ENCODE data around the gene C2CD2L. TPM values are rescaled to one million over a fixed set of nuclear protein-coding genes. Genes with fewer than 3 reads are reported as not detected.
A peak's percentile ranks its signal among the peaks of the same experiment; 100 is the strongest.

The C2CD2L gene
- total and polyA plus RNA-seq, 2 of the 13 experiments (the other 11 are each of a cell fraction or from before 2014, with no cell fraction given), result 3.7 to 5.5 TPM

DNA sequence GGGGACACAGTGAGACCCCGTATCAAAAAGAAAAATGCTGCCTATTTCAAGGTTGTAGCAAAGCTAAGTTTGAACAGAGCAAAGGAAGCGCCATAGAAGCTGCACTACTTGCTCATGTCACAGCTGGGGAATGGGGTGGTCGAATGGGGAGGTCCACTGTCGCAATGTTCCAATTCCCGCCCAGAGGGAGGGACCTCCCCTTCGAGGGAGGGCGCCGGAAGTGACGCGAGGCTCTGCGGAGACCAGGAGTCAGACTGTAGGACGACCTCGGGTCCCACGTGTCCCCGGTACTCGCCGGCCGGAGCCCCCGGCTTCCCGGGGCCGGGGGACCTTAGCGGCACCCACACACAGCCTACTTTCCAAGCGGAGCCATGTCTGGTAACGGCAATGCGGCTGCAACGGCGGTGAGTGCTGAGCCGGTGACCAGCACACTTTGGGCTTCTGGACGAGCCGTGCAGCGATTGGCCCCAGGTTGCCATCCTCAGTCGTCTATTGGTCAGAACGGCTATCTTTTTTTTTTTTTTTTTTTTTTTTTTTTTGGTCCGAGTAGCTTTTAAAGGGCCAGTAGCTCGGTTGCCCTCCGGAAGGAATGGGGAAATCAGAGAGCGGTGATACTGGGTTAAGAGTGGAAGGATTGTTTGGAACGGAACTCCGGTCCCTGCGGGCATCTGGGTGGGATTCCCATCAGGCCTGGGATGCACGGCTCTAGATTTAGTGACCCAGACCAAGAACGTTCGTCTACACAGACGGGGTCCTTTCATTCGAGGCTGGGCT is 22.3 kb upstream of the C2CD2L start, which contains the start of gene HMBS (continued):
- TF ChIP-seq, protein P1, sequence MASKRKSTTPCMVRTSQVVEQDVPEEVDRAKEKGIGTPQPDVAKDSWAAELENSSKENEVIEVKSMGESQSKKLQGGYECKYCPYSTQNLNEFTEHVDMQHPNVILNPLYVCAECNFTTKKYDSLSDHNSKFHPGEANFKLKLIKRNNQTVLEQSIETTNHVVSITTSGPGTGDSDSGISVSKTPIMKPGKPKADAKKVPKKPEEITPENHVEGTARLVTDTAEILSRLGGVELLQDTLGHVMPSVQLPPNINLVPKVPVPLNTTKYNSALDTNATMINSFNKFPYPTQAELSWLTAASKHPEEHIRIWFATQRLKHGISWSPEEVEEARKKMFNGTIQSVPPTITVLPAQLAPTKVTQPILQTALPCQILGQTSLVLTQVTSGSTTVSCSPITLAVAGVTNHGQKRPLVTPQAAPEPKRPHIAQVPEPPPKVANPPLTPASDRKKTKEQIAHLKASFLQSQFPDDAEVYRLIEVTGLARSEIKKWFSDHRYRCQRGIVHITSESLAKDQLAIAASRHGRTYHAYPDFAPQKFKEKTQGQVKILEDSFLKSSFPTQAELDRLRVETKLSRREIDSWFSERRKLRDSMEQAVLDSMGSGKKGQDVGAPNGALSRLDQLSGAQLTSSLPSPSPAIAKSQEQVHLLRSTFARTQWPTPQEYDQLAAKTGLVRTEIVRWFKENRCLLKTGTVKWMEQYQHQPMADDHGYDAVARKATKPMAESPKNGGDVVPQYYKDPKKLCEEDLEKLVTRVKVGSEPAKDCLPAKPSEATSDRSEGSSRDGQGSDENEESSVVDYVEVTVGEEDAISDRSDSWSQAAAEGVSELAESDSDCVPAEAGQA (IDR thresholded peaks at IDR 0.05; ENCODE audit: low read depth), result peak; percentile 66
- TF ChIP-seq, protein P1 (CRISPR knock-in tag; IDR thresholded peaks at IDR 0.05; ENCODE audit: borderline replicate concordance), result no peak
- TF ChIP-seq STAT5B (CRISPR knock-in tag; IDR thresholded peaks at IDR 0.05) (0 out of 2 replicates have a peak, but pooled peaks have one; percentile 53), PCBP2 (optimal IDR thresholded peaks at IDR 0.05; ENCODE audit: low read depth, low read length, poor library complexity, severe bottlenecking) (no peak), ARNT (IDR thresholded peaks at IDR 0.05) (no peak), PHF8 (CRISPR knock-in tag; IDR thresholded peaks at IDR 0.05) (peak; percentile 88), ZNF790 (CRISPR knock-in tag; IDR thresholded peaks at IDR 0.05; ENCODE audit: borderline replicate concordance) (0 out of 2 replicates have a peak, but pooled peaks have one; percentile 61), CHD2 (IDR thresholded peaks at IDR 0.05; ENCODE audit: low read depth, low read length) (0 out of 2 replicates have a peak, but pooled peaks have one; percentile 10), NFYC (CRISPR knock-in tag; IDR thresholded peaks at IDR 0.05) (peak; percentile 84), KDM5B (CRISPR knock-in tag; IDR thresholded peaks at IDR 0.05; ENCODE audit: borderline replicate concordance) (peak; percentile 73; the same call in 1 of the 2 replicates), HOXA7 (CRISPR knock-in tag; IDR thresholded peaks at IDR 0.05) (no peak), TEAD2 (CRISPR knock-in tag; IDR thresholded peaks at IDR 0.05) (no peak), MATR3 (CRISPR knock-in tag; IDR thresholded peaks at IDR 0.05) (no peak), ZNF256 (CRISPR knock-in tag; conservative IDR thresholded peaks at IDR 0.05) (no peak), ZNF235 (CRISPR knock-in tag; IDR thresholded peaks at IDR 0.05; ENCODE audit: borderline replicate concordance) (peak; percentile 94; the same call in 1 of the 2 replicates)
- TF ChIP-seq, protein P2, sequence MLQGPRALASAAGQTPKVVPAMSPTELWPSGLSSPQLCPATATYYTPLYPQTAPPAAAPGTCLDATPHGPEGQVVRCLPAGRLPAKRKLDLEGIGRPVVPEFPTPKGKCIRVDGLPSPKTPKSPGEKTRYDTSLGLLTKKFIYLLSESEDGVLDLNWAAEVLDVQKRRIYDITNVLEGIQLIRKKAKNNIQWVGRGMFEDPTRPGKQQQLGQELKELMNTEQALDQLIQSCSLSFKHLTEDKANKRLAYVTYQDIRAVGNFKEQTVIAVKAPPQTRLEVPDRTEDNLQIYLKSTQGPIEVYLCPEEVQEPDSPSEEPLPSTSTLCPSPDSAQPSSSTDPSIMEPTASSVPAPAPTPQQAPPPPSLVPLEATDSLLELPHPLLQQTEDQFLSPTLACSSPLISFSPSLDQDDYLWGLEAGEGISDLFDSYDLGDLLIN (CRISPR knock-in tag; IDR thresholded peaks at IDR 0.05; ENCODE audit: borderline replicate concordance), result peak; percentile 80; the same call in 1 of the 2 replicates
- TF ChIP-seq, protein P3, sequence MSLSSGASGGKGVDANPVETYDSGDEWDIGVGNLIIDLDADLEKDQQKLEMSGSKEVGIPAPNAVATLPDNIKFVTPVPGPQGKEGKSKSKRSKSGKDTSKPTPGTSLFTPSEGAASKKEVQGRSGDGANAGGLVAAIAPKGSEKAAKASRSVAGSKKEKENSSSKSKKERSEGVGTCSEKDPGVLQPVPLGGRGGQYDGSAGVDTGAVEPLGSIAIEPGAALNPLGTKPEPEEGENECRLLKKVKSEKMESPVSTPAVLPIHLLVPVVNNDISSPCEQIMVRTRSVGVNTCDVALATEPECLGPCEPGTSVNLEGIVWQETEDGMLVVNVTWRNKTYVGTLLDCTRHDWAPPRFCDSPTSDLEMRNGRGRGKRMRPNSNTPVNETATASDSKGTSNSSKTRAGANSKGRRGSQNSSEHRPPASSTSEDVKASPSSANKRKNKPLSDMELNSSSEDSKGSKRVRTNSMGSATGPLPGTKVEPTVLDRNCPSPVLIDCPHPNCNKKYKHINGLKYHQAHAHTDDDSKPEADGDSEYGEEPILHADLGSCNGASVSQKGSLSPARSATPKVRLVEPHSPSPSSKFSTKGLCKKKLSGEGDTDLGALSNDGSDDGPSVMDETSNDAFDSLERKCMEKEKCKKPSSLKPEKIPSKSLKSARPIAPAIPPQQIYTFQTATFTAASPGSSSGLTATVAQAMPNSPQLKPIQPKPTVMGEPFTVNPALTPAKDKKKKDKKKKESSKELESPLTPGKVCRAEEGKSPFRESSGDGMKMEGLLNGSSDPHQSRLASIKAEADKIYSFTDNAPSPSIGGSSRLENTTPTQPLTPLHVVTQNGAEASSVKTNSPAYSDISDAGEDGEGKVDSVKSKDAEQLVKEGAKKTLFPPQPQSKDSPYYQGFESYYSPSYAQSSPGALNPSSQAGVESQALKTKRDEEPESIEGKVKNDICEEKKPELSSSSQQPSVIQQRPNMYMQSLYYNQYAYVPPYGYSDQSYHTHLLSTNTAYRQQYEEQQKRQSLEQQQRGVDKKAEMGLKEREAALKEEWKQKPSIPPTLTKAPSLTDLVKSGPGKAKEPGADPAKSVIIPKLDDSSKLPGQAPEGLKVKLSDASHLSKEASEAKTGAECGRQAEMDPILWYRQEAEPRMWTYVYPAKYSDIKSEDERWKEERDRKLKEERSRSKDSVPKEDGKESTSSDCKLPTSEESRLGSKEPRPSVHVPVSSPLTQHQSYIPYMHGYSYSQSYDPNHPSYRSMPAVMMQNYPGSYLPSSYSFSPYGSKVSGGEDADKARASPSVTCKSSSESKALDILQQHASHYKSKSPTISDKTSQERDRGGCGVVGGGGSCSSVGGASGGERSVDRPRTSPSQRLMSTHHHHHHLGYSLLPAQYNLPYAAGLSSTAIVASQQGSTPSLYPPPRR (CRISPR knock-in tag; IDR thresholded peaks at IDR 0.05; ENCODE audit: borderline replicate concordance), result 0 out of 2 replicates have a peak, but pooled peaks have one; percentile 32

Data from HepG2 (cell line).